Stimulated activated CD8-positive, alpha-beta memory T cell treated with anti-CD3 and anti-CD28 coated beads, Interleukin-7, amount 100 ng/mL, for 4 hours (primary cell): Measurements from ENCODE around the gene RDH5.
A peak's percentile ranks its signal among the peaks of the same experiment; 100 is the strongest.

Experiments used
- DNase-seq, 2 donors: peaks; one replicate each; pipeline ENCODE4 v3.0.0-alpha.2; 2020; ENCODE audit warnings: low read depth in 2 of 2

The RDH5 gene

GRCh38 chr12:55696141-55696540, 24.1 kb upstream of the RDH5 start:
- no peak for DNase-seq

- no peak for DNase-seq
Observed at GRCh38 chr12:55696796-55697462, 23.3 kb upstream of the RDH5 start.

- no peak for DNase-seq
Observed at GRCh38 chr12:55697686-55698085, 22.5 kb upstream of the RDH5 start.

GRCh38 chr12:55698241-55698955, 21.8 kb upstream of the RDH5 start:
- DNase-seq: no peak

- DNase-seq: no peak
Observed at GRCh38 chr12:55698965-55699364, 21.2 kb upstream of the RDH5 start.

GRCh38 chr12:55699471-55700055, 20.6 kb upstream of the RDH5 start:
- no peak for DNase-seq

GRCh38 chr12:55700255-55701018, 19.8 kb upstream of the RDH5 start:
- DNase-seq: no peak

GRCh38 chr12:55702861-55703260, 17.3 kb upstream of the RDH5 start:
- DNase-seq: no peak

GRCh38 chr12:55703288-55703687, 16.9 kb upstream of the RDH5 start:
- DNase-seq: no peak

- no peak for DNase-seq
Observed at GRCh38 chr12:55703901-55704761, 16.1 kb upstream of the RDH5 start.

GRCh38 chr12:55704824-55705718, 15.1 kb upstream of the RDH5 start:
- DNase-seq: no peak

GRCh38 chr12:55705782-55706402, 14.3 kb upstream of the RDH5 start:
- no peak for DNase-seq

GRCh38 chr12:55706568-55707218, 13.5 kb upstream of the RDH5 start:
- DNase-seq: no peak

- DNase-seq: no peak
Observed at GRCh38 chr12:55707219-55707671, 12.9 kb upstream of the RDH5 start.

GRCh38 chr12:55707841-55708694, 12.1 kb upstream of the RDH5 start, which contains the start of gene ITGA7:
Gene ITGA7, minus strand, starts transcription at chr12:55707904. Its CDS starts 222 bp downstream, at chr12:55707682.
- peak in 1 of 2 donors; percentile 63 for DNase-seq

GRCh38 chr12:55708695-55709233, 11.4 kb upstream of the RDH5 start:
- no peak for DNase-seq

GRCh38 chr12:55711786-55712553, 8.2 kb upstream of the RDH5 start:
- no peak for DNase-seq
